Measurements from ENCODE around the gene ABHD11. TPM values are rescaled to one million over a fixed set of nuclear protein-coding genes. Genes with fewer than 3 reads are reported as not detected.

ABHD11 gene
- total RNA-seq, 1 donor from 2014 or later, result 16.4 TPM

DNA sequence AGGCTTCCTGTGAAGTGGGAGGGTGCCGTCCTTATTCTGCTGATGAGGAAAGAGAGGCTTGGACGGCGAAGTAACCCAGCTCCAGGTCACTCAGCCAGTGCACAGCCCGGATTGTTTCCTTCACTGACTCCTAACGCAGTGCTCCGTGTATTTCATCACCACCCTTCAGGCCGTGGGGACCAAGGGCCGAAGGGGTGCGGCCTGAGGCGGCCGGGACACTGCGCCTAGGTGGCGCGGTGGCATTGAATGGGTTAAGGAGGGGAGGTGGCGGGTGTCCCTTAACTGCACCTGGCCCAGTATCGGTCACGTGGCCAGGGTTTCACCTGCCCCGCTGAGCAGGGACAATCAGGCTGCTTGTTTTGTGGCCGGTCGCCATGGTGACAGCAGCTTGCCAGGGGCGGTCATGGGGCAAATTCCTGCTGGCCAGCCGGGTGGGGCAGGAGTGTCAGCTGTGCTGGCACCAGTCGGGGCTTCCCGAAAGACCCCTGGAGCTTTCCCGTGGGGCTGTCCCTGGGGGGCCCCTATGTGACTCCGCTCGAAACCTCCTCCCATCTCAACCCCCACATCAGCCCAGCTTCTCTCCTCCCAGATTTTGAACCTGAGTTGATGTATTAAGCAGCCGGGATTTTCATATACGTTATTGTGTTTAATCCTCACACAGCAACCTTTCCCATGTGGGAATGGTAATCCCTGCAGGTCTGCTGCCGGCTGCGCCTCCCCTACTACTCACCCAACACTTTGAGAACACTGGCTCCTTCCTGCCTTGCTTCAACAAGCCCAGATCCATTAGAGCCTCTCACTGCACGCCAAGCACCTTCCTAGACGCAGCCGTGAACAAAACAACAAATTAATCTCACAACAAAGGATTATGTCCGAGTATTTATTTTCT lies 4.4 kb upstream of the ABHD11 start:
- H3K4me1 Mint-ChIP-seq (ENCODE audit: unreplicated experiment), result peaks cover 14% of the 10 kb centered on the region
- DNase-seq (ENCODE audit: low spot score), result peak; percentile 64
- no peak overlapping the region for H3K4me3 Mint-ChIP-seq (ENCODE audit: unreplicated experiment)
- H3K36me3 Mint-ChIP-seq (ENCODE audit: low read depth, unreplicated experiment), result no peaks in the 10 kb centered on the region
- H3K9me3 Mint-ChIP-seq (ENCODE audit: unreplicated experiment), result no peaks in the 10 kb centered on the region
- no peak for TF ChIP-seq CTCF (IDR thresholded peaks at IDR 0.05; ENCODE audit: unreplicated experiment)
- peak overlapping the region; percentile 80 for H3K27ac Mint-ChIP-seq (ENCODE audit: unreplicated experiment)
- H3K27me3 Mint-ChIP-seq (ENCODE audit: unreplicated experiment), result peaks cover 12% of the 10 kb centered on the region

- Mint-ChIP-seq H3K36me3 (ENCODE audit: low read depth, unreplicated experiment) (no peaks in the 10 kb centered on the region), H3K9me3 (ENCODE audit: unreplicated experiment) (no peaks in the 10 kb centered on the region), H3K27ac (ENCODE audit: unreplicated experiment) (peak overlapping the region; percentile 13), H3K4me1 (ENCODE audit: unreplicated experiment) (peaks cover 14% of the 10 kb centered on the region), H3K27me3 (ENCODE audit: unreplicated experiment) (peaks cover 12% of the 10 kb centered on the region), H3K4me3 (ENCODE audit: unreplicated experiment) (no peak overlapping the region)
- no peak for TF ChIP-seq CTCF (IDR thresholded peaks at IDR 0.05; ENCODE audit: unreplicated experiment)
- DNase-seq (ENCODE audit: low spot score), result no peak
Observed at GRCh38 chr7:73742338-73742752, 3.7 kb upstream of the ABHD11 start.

- DNase-seq (ENCODE audit: low spot score), result no peak
- Mint-ChIP-seq H3K4me1 (ENCODE audit: unreplicated experiment) (peaks cover 14% of the 10 kb centered on the region), H3K27ac (ENCODE audit: unreplicated experiment) (no peak overlapping the region), H3K4me3 (ENCODE audit: unreplicated experiment) (no peak overlapping the region), H3K36me3 (ENCODE audit: low read depth, unreplicated experiment) (no peaks in the 10 kb centered on the region), H3K27me3 (ENCODE audit: unreplicated experiment) (peaks cover 12% of the 10 kb centered on the region), H3K9me3 (ENCODE audit: unreplicated experiment) (no peaks in the 10 kb centered on the region)
- TF ChIP-seq CTCF (IDR thresholded peaks at IDR 0.05; ENCODE audit: unreplicated experiment), result no peak
Observed at GRCh38 chr7:73741600-73741999, 3.0 kb upstream of the ABHD11 start.

- Mint-ChIP-seq H3K36me3 (ENCODE audit: low read depth, unreplicated experiment) (no peaks in the 10 kb centered on the region), H3K27me3 (ENCODE audit: unreplicated experiment) (peaks cover 8% of the 10 kb centered on the region), H3K4me1 (ENCODE audit: unreplicated experiment) (peaks cover 14% of the 10 kb centered on the region), H3K4me3 (ENCODE audit: unreplicated experiment) (no peak overlapping the region), H3K27ac (ENCODE audit: unreplicated experiment) (no peak overlapping the region), H3K9me3 (ENCODE audit: unreplicated experiment) (no peaks in the 10 kb centered on the region)
- no peak for TF ChIP-seq CTCF (IDR thresholded peaks at IDR 0.05; ENCODE audit: unreplicated experiment)
- no peak for DNase-seq (ENCODE audit: low spot score)
Observed at GRCh38 chr7:73740771-73741170, 2.2 kb upstream of the ABHD11 start.

DNA sequence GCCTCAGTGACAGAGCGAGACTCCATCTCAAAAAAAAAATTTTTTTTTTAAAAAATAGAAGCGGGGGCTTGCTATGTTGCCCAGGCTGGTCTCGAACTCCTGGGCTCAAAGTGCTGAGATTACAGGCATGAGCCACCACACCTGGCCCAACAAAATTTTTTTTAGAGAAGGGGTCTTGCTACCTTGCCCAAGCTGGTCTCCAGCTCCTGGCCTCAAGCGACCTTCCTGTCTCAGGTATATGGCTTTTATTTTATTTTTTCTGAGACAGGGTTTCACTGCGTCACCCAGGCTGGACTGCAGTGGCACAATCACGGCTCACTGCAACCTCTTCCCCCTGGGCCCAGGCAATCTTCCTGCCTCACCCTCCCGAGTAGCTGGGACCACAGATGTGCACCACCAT lies 1.6 kb upstream of the ABHD11 start:
- no peak overlapping the region for H3K27ac Mint-ChIP-seq (ENCODE audit: unreplicated experiment)
- H3K36me3 Mint-ChIP-seq (ENCODE audit: low read depth, unreplicated experiment), result no peaks in the 10 kb centered on the region
- peaks cover 8% of the 10 kb centered on the region for H3K27me3 Mint-ChIP-seq (ENCODE audit: unreplicated experiment)
- TF ChIP-seq CTCF (IDR thresholded peaks at IDR 0.05; ENCODE audit: unreplicated experiment), result no peak
- peaks cover 14% of the 10 kb centered on the region for H3K4me1 Mint-ChIP-seq (ENCODE audit: unreplicated experiment)
- no peaks in the 10 kb centered on the region for H3K9me3 Mint-ChIP-seq (ENCODE audit: unreplicated experiment)
- DNase-seq (ENCODE audit: low spot score), result no peak
- H3K4me3 Mint-ChIP-seq (ENCODE audit: unreplicated experiment), result no peak overlapping the region
